Suprapubic skin (tissue), 3 donors: ENCODE results near the gene SLC37A1.

ENCODE experiments used
- CTCF ChIP-seq, 2 donors: fragments of 200-600 bp in 1 of 2; fragments of 450-650 bp in 1 of 2; sonication (generic) in 1 of 2; IDR thresholded peaks; one replicate each; pipeline ENCODE4 v1.5.1; 2016 to 2019; ENCODE audit warnings: antibody characterized with exemption in 2 of 2, mild to moderate bottlenecking in 1 of 2, moderate library complexity in 1 of 2
- POLR2AphosphoS5 ChIP-seq, 3 donors: sonication (generic); formaldehyde crosslinking; IDR thresholded peaks; one replicate each; pipeline ENCODE4 v1.6.1; 2017; ENCODE audit warnings: antibody characterized with exemption in 3 of 3

GRCh38 chr21:42541618-42542017, 28.0 kb downstream of the SLC37A1 start:
- no peak for TF ChIP-seq CTCF (IDR thresholded peaks at IDR 0.05)
- no peak for TF ChIP-seq POLR2AphosphoS5 (IDR thresholded peaks at IDR 0.05)
